Testis (tissue), 3 donors: ENCODE results near the gene SIPA1L2. TPM values are rescaled to one million over a fixed set of nuclear protein-coding genes. Genes with fewer than 3 reads are reported as not detected.

Experiments used
- DNase-seq: peaks from one replicate; pipeline ENCODE4 v3.0.0-alpha.2; 2019
- H3K27ac ChIP-seq, 2 donors: fragments of 200-600 bp; sonication (generic); one replicate each; pipeline ENCODE4 v1.5.1; 2019
- H3K27me3 ChIP-seq: fragments of 200-600 bp; sonication (generic); one replicate; pipeline ENCODE4 v1.5.1; 2019
- H3K36me3 ChIP-seq: fragments of 200-600 bp; sonication (generic); one replicate; pipeline ENCODE4 v1.5.1; 2017; ENCODE audit warnings: low read depth; ENCODE audit errors: missing control alignments
- H3K4me1 ChIP-seq: fragments of 200-600 bp; sonication (generic); one replicate; pipeline ENCODE4 v1.5.1; 2019
- H3K4me3 ChIP-seq, 2 donors: fragments of 200-600 bp; sonication (generic); one replicate each; pipeline ENCODE4 v1.5.1; 2017 to 2019
- H3K9me3 ChIP-seq: fragments of 200-600 bp; sonication (generic); one replicate; pipeline ENCODE4 v1.5.1; 2017
- POLR2A ChIP-seq: fragments of 450-650 bp; IDR thresholded peaks from one replicate; pipeline ENCODE4 v1.6.1; 2017; ENCODE audit warnings: antibody characterized with exemption, mild to moderate bottlenecking, moderate library complexity
- WGBS, 2 donors: methylation state at CpG; one replicate each; pipeline ENCODE4 v1.1.5; 2018; 5-methylcytosine and 5-hydroxymethylcytosine counted together
- intact Hi-C: fragments of 100-400 bp; cut with DNase I; formaldehyde crosslinking; loops from one replicate; pipeline ENCODE4 v1.15.1; 2023; ENCODE audit warnings: low total_unique reads
- polyA plus RNA-seq: library from polyadenylated mRNA; stranded (reverse); fragments of 350-450 nt; fragmentation: Illumina TruSeq; extraction: RNeasy Lipid Tissue Mini Kit (QIAGEN cat#74804); gene quantifications from one replicate; pipeline ENCODE4 v1.2.3, GENCODE V29; 2014; ENCODE audit warnings: low read depth, low replicate concordance; ENCODE audit not compliant: insufficient read depth
- total RNA-seq, 2 donors: library from RNA; depleted of rRNA; stranded (reverse); fragments of >200 nt; gene quantifications; one replicate each; pipeline ENCODE4 v1.2.3, GENCODE V29; 2016
- TF ChIP-seq, protein P1 (sequence below), 3 experiments: fragments of 450-650 bp in 2 of 3; fragments of 200-600 bp in 1 of 3; sonication (generic) in 1 of 3; IDR thresholded peaks; one replicate each; pipeline ENCODE4 v1.5.1; 2016 to 2019; ENCODE audit warnings: antibody characterized with exemption in 3 of 3, mild to moderate bottlenecking in 2 of 3, moderate library complexity in 1 of 3

Gene SIPA1L2
- total and polyA plus RNA-seq, 3 donors from 2014 or later: 19.5 to 43.4 (median 36.1) TPM

- Histone ChIP-seq H3K27ac (no peak overlapping the region), H3K27me3 (no peaks in the 10 kb centered on the region), H3K4me1 (no peaks in the 10 kb centered on the region), H3K9me3 (no peaks in the 10 kb centered on the region), H3K36me3 (no peaks in the 10 kb centered on the region), H3K4me3 (no peak overlapping the region)
- TF ChIP-seq, protein P1, sequence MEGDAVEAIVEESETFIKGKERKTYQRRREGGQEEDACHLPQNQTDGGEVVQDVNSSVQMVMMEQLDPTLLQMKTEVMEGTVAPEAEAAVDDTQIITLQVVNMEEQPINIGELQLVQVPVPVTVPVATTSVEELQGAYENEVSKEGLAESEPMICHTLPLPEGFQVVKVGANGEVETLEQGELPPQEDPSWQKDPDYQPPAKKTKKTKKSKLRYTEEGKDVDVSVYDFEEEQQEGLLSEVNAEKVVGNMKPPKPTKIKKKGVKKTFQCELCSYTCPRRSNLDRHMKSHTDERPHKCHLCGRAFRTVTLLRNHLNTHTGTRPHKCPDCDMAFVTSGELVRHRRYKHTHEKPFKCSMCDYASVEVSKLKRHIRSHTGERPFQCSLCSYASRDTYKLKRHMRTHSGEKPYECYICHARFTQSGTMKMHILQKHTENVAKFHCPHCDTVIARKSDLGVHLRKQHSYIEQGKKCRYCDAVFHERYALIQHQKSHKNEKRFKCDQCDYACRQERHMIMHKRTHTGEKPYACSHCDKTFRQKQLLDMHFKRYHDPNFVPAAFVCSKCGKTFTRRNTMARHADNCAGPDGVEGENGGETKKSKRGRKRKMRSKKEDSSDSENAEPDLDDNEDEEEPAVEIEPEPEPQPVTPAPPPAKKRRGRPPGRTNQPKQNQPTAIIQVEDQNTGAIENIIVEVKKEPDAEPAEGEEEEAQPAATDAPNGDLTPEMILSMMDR (IDR thresholded peaks at IDR 0.05): no peak
- TF ChIP-seq POLR2A: no peak
- DNase-seq: no peak
- WGBS, 2 donors: 44 to 66% methylated on average over 3 of the region's 3 CpGs
- intact Hi-C loops: no loop called here
These were observed 37.3 kb upstream of the SIPA1L2 start for GRCh38 chr1:232667094-232667777.

DNA sequence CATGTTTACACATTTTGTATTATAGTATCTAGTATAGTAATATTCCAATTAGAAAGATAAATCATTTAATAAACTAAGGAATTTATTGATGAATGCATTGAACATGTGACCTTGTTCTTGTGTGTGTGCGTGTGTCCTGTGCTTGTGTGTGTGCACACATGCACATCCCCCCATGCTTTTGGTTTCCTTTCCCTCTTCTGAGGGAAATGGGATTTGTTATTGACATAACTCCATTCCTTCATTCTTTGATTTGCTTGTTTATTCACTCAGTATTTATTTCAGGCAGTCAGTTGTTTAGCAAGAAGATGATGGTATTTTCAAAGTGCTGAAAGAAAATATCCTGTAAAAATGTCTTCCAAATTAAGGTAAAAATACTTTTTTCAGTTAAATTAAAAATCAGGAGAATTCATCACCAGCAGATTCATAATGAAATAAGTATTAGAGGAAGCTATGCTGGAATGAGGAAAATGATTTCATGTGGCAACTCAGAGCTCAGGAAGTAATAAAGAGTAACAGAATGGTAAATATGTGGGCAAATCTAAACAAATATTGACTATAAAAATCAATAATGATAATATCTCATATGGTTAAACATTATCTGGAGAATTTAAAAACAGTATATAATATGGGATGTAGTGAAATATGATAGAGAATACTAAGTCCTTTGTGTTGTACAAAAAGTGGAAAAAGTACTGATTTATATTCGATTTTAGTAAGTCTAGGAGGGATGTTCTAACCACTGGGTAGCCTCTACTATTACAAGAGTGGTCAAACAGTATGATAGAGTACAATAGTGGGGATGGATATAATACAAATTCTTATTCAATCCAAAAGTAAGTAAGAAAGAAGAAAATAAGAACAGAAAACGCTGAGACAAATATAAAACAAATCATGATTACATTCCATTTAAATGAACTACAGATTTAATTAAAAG, 35.2 kb upstream of the SIPA1L2 start:
- Histone ChIP-seq H3K27ac (no peak overlapping the region), H3K4me3 (no peak overlapping the region), H3K36me3 (no peaks in the 10 kb centered on the region), H3K27me3 (no peaks in the 10 kb centered on the region), H3K4me1 (no peaks in the 10 kb centered on the region), H3K9me3 (no peaks in the 10 kb centered on the region)
- TF ChIP-seq POLR2A: no peak
- TF ChIP-seq, protein P1 (IDR thresholded peaks at IDR 0.05): no peak
- intact Hi-C loops: no loop called here
- no peak for DNase-seq
- 91 to 93% methylated on average over 3 of the region's 3 CpGs for WGBS, 2 donors

DNA sequence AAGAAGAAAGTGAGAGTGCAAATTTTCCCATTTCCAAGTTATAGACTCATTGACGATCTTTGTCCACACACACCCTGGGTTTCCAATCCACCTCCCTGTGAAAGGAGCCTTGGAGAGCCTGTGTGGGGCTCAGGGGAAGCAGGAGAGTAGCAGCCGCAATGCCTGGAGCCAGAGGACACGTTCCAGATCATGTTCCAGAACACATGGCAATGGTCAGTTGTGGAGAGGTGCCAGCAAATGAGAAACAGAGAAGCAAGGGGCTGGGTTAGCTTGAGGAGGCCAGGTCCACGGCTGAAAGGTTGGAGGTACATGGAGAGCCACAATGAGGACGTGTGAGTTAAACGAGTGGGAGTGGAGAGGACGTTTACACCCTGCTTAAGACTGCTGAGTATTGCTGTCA, 33.0 kb upstream of the SIPA1L2 start:
- Histone ChIP-seq H3K27ac (no peak overlapping the region), H3K4me3 (no peak overlapping the region), H3K4me1 (no peaks in the 10 kb centered on the region), H3K27me3 (no peaks in the 10 kb centered on the region), H3K9me3 (no peaks in the 10 kb centered on the region), H3K36me3 (no peaks in the 10 kb centered on the region)
- intact Hi-C loops: no loop called here
- WGBS, 2 donors: 54 to 55% methylated on average over 7 of the region's 7 CpGs
- no peak for DNase-seq
- TF ChIP-seq, protein P1 (IDR thresholded peaks at IDR 0.05): no peak
- TF ChIP-seq POLR2A: no peak

DNA sequence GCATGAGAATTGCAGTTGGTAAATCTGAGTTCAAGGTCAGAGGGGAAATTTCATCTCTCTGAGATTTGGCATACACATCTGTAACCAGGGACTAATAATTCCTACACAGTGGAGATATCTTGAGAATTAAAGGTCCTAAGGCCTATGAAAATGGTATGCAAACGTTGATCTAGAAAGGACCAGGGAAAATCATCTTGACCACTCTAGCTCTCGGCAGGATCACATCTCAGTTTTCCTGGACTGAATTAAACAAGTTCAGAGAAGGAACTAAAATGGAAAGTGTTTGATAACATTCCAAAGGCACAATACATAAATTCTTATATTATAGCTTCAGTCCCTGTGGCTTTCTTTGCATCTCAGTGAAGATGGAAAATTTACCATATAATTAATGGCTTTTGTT, 28.5 kb upstream of the SIPA1L2 start:
- H3K9me3 ChIP-seq: no peaks in the 10 kb centered on the region
- H3K27me3 ChIP-seq: no peaks in the 10 kb centered on the region
- intact Hi-C loops: no loop called here
- TF ChIP-seq POLR2A: no peak
- TF ChIP-seq, protein P1 (IDR thresholded peaks at IDR 0.05): no peak
- no peak overlapping the region for H3K4me3 ChIP-seq
- DNase-seq: no peak
- H3K36me3 ChIP-seq: no peaks in the 10 kb centered on the region
- no peaks in the 10 kb centered on the region for H3K4me1 ChIP-seq
- no peak overlapping the region for H3K27ac ChIP-seq
- 46 to 53% methylated on average over 2 of the region's 2 CpGs for WGBS, 2 donors
